Liver (tissue), 9 donors: Measurements from ENCODE around the gene FAM43A. TPM values are rescaled to one million over a fixed set of nuclear protein-coding genes. Genes with fewer than 3 reads are reported as not detected.

Source experiments
- DNase-seq: peaks from one replicate; pipeline ENCODE4 v3.0.0-alpha.2; 2017; ENCODE audit warnings: low spot score
- H3K27ac ChIP-seq, 2 donors: one replicate each; pipeline ENCODE4 v1.7.0; 2013; ENCODE audit warnings: inconsistent platforms in 2 of 2, low read length in 2 of 2, control low read depth in 1 of 2, low read depth in 1 of 2, mild to moderate bottlenecking in 1 of 2
- H3K27me3 ChIP-seq, 4 donors: one replicate each; pipeline versions ENCODE4 v1.6.1 to v1.7.0; 2013; ENCODE audit warnings: low read length in 3 of 4, inconsistent platforms in 1 of 4, mild to moderate bottlenecking in 1 of 4, moderate library complexity in 1 of 4; ENCODE audit not compliant: control insufficient read depth in 4 of 4, insufficient read depth in 4 of 4
- H3K36me3 ChIP-seq, 4 donors: one replicate each; pipeline versions ENCODE4 v1.6.1 to v1.7.0; 2013; ENCODE audit warnings: low read length in 3 of 4, mild to moderate bottlenecking in 3 of 4, low read depth in 1 of 4, moderate library complexity in 1 of 4; ENCODE audit not compliant: control insufficient read depth in 4 of 4, insufficient read depth in 3 of 4
- H3K4me1 ChIP-seq, 4 donors: one replicate each; pipeline versions ENCODE4 v1.6.1 to v1.7.0; 2013; ENCODE audit warnings: low read length in 3 of 4, mild to moderate bottlenecking in 3 of 4, moderate library complexity in 1 of 4; ENCODE audit not compliant: control insufficient read depth in 4 of 4, insufficient read depth in 4 of 4
- H3K4me3 ChIP-seq, 3 donors: one replicate each; pipeline versions ENCODE4 v1.6.1 to v1.7.0; 2013; ENCODE audit warnings: low read length in 3 of 3, control low read depth in 1 of 3, low read depth in 1 of 3, mild to moderate bottlenecking in 1 of 3
- H3K9ac ChIP-seq, 2 donors: one replicate each; pipeline ENCODE4 v1.7.0; 2013; ENCODE audit warnings: low read length in 2 of 2, mild to moderate bottlenecking in 2 of 2, moderate library complexity in 2 of 2, control low read depth in 1 of 2, low read depth in 1 of 2
- H3K9me3 ChIP-seq, 4 donors: one replicate each; pipeline versions ENCODE4 v1.6.1 to v1.7.0; 2013; ENCODE audit warnings: low read length in 3 of 4; ENCODE audit not compliant: control insufficient read depth in 4 of 4
- CTCF ChIP-seq: fragments of 150-350 bp; IDR thresholded peaks from 2 replicates; pipeline ENCODE4 v1.5.1; 2017; ENCODE audit warnings: improper control_type of control experiment, low read depth, low read length; ENCODE audit not compliant: missing input control
- EGR1 ChIP-seq, 2 donors: IDR thresholded peaks; 2 replicates each; pipeline ENCODE4 v1.6.1; 2016 to 2018; ENCODE audit warnings: antibody characterized with exemption in 2 of 2, low read depth in 2 of 2
- FOXA1 ChIP-seq: IDR thresholded peaks from 2 replicates; pipeline ENCODE4 v1.6.1; 2016; ENCODE audit warnings: antibody characterized with exemption
- GABPA ChIP-seq, 2 donors: IDR thresholded peaks in 1 of 2; conservative IDR thresholded peaks in 1 of 2; 2 replicates each; pipeline ENCODE4 v1.6.1; 2016; ENCODE audit warnings: antibody characterized with exemption in 2 of 2, mild to moderate bottlenecking in 1 of 2, moderate library complexity in 1 of 2
- HNF4A ChIP-seq, 2 donors: conservative IDR thresholded peaks; 2 replicates each; pipeline ENCODE4 v1.6.1; 2016; ENCODE audit warnings: antibody characterized with exemption in 2 of 2, mild to moderate bottlenecking in 2 of 2
- HNF4G ChIP-seq: IDR thresholded peaks from 2 replicates; pipeline ENCODE4 v1.6.1; 2016; ENCODE audit warnings: antibody characterized with exemption
- JUND ChIP-seq, 2 donors: IDR thresholded peaks; 2 replicates each; pipeline ENCODE4 v1.6.1; 2016; ENCODE audit warnings: antibody characterized with exemption in 2 of 2
- NR2F2 ChIP-seq: IDR thresholded peaks from 2 replicates; pipeline ENCODE4 v1.6.1; 2016; ENCODE audit warnings: antibody characterized with exemption
- RAD21 ChIP-seq, 2 donors: IDR thresholded peaks; 2 replicates each; pipeline ENCODE4 v1.6.1; 2016; ENCODE audit warnings: antibody characterized with exemption in 2 of 2, mild to moderate bottlenecking in 2 of 2
- REST ChIP-seq: IDR thresholded peaks from 2 replicates; pipeline ENCODE4 v1.6.1; 2016; ENCODE audit warnings: antibody characterized with exemption, mild to moderate bottlenecking
- SP1 ChIP-seq: IDR thresholded peaks from 2 replicates; pipeline ENCODE4 v1.6.1; 2018; ENCODE audit warnings: antibody characterized with exemption, mild to moderate bottlenecking
- YY1 ChIP-seq: IDR thresholded peaks from 2 replicates; pipeline ENCODE4 v1.6.1; 2016; ENCODE audit warnings: antibody characterized with exemption, mild to moderate bottlenecking
- ZBTB33 ChIP-seq: IDR thresholded peaks from 2 replicates; pipeline ENCODE4 v1.6.1; 2016; ENCODE audit warnings: antibody characterized with exemption
- WGBS: extraction: QIAGEN DNeasy Blood & Tissue Kit; methylation state at CpG from one replicate; pipeline ENCODE4 v1.1.7; 2013; 5-methylcytosine and 5-hydroxymethylcytosine counted together
- polyA plus RNA-seq, 2 donors: library from polyadenylated mRNA; stranded (reverse) in 1 of 2; unstranded in 1 of 2; fragments of 200-250 nt in 1 of 2; fragments of >200 nt in 1 of 2; fragmentation: Nextera tagmentation in 1 of 2; extraction: Ambion mirVana in 1 of 2; gene quantifications; one replicate each; pipeline versions ENCODE4 v1.2.1 to v1.2.3, GENCODE V29; 2013 to 2015
- total RNA-seq, 2 donors: library from RNA; depleted of rRNA; stranded (reverse); fragments of >200 nt; gene quantifications; one replicate each; pipeline ENCODE4 v1.2.3, GENCODE V29; 2014
- donor health status: healthy.
- donor health status: healthy.
- donor health status: healthy.
- donor health status: healthy.
- donor health status: healthy.

Gene FAM43A
- total and polyA plus RNA-seq, 4 donors: 0.83 to 4.9 (median 3.4) TPM

- no peak for DNase-seq
- Histone ChIP-seq H3K9me3 (no peaks in the 10 kb centered on the region), H3K4me3 (no peak overlapping the region), H3K4me1 (no peaks in the 10 kb centered on the region), H3K9ac (no peak overlapping the region), H3K27ac (no peak overlapping the region), H3K27me3 (no peaks in the 10 kb centered on the region), H3K36me3 (peaks cover 7 to 48% (median 24%) of the 10 kb centered on the region in 4 donors)
- TF ChIP-seq JUND (IDR thresholded peaks at IDR 0.05): no peak
- 83% methylated on average over 7 of the region's 7 CpGs for WGBS
These were observed 44.9 kb upstream of the FAM43A start for GRCh38 chr3:194640829-194641228.

GRCh38 chr3:194642769-194643168, 42.9 kb upstream of the FAM43A start:
- 94% methylated on average over 2 of the region's 2 CpGs for WGBS
- TF ChIP-seq JUND (IDR thresholded peaks at IDR 0.05) (no peak), FOXA1 (no peak), HNF4A (conservative IDR thresholded peaks at IDR 0.05) (no peak), GABPA (IDR thresholded peaks at IDR 0.05 in 1 of 2, conservative IDR thresholded peaks at IDR 0.05 in 1 of 2) (no peak), EGR1 (IDR thresholded peaks at IDR 0.05; ENCODE audit: low read depth in 2 of 2) (no peak), NR2F2 (no peak), RAD21 (IDR thresholded peaks at IDR 0.05) (no peak), REST (no peak), CTCF (no peak)
- no peaks in the 10 kb centered on the region for H3K4me1 ChIP-seq
- no peak overlapping the region for H3K4me3 ChIP-seq
- no peaks in the 10 kb centered on the region for H3K27me3 ChIP-seq
- H3K36me3 ChIP-seq: peaks cover 9 to 59% (median 31%) of the 10 kb centered on the region in 4 donors
- no peak overlapping the region for H3K27ac ChIP-seq
- no peaks in the 10 kb centered on the region for H3K9me3 ChIP-seq
- DNase-seq: no peak
- H3K9ac ChIP-seq: no peak overlapping the region

- Histone ChIP-seq H3K9me3 (no peaks in the 10 kb centered on the region), H3K4me1 (no peaks in the 10 kb centered on the region), H3K27ac (no peak overlapping the region), H3K27me3 (no peaks in the 10 kb centered on the region), H3K36me3 (peaks cover 7 to 77% (median 61%) of the 10 kb centered on the region in 4 donors), H3K4me3 (no peak overlapping the region), H3K9ac (no peak overlapping the region)
- WGBS: 86% methylated on average over 3 of the region's 3 CpGs
- DNase-seq: no peak
- TF ChIP-seq ZBTB33 (no peak), EGR1 (IDR thresholded peaks at IDR 0.05; ENCODE audit: low read depth in 2 of 2) (no peak), SP1 (no peak), HNF4G (no peak), YY1 (no peak)
These were observed 37.9 kb upstream of the FAM43A start for GRCh38 chr3:194647747-194648146.
